ENCODE measurements around the gene ATG9B.

ATG9B gene, protein sequence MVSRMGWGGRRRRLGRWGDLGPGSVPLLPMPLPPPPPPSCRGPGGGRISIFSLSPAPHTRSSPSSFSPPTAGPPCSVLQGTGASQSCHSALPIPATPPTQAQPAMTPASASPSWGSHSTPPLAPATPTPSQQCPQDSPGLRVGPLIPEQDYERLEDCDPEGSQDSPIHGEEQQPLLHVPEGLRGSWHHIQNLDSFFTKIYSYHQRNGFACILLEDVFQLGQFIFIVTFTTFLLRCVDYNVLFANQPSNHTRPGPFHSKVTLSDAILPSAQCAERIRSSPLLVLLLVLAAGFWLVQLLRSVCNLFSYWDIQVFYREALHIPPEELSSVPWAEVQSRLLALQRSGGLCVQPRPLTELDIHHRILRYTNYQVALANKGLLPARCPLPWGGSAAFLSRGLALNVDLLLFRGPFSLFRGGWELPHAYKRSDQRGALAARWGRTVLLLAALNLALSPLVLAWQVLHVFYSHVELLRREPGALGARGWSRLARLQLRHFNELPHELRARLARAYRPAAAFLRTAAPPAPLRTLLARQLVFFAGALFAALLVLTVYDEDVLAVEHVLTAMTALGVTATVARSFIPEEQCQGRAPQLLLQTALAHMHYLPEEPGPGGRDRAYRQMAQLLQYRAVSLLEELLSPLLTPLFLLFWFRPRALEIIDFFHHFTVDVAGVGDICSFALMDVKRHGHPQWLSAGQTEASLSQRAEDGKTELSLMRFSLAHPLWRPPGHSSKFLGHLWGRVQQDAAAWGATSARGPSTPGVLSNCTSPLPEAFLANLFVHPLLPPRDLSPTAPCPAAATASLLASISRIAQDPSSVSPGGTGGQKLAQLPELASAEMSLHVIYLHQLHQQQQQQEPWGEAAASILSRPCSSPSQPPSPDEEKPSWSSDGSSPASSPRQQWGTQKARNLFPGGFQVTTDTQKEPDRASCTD

DNA sequence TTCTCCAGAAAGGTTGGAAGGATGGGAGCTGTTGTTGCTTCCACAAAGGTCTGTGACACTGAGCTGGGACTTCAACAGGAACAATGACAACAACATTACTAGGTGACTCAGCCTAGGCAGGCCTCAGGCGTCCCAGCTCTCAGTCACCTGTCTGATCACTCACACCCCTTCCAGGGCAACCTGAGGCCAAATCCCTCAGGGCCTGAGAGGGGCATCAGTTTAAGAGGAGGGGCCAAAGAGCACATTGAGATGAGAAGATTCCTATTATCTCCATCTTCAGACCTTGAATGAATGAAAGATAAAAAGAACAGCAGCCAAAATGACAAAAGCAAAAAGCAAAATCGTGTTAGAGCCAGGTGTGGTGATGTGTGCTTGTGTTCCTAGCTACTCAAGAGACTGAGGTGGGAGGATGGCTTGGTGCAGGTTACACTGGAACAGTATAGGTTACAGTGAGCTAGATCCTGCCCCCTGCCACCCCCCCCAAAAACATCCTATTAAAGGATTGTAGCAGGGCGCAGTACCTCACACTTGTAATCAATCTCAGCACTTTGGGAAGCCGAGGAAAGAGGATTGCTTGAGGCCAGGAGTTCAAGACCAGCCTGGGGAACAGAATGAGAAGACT lies at the start of gene ATG9B:
TSS of gene ATG9B (minus strand) at position 60 of the 622 bp plus-strand sequence. CDS start 71 bp downstream, outside the sequence.
- no peak for DNase-seq

DNA sequence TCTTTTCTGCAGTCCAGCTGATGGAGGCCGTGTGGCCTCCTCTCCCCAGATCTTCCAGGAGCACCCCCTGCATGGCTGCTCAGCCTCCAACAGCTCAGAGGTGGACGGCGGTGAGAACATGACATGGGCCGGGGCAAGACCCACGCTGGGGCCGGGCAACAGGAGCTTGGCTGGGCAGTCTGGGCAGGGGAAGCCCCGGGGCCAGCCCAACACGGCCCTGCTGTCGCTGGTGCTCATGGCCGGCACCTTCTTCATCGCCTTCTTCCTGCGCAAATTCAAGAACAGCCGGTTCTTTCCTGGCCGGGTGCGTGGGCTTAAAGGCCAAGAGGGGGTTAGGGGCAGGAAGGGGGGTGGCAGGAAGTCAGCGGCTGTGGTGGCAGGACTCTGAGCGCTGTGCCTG lies 49.7 kb upstream of the ATG9B start:
- no peak for DNase-seq

DNA sequence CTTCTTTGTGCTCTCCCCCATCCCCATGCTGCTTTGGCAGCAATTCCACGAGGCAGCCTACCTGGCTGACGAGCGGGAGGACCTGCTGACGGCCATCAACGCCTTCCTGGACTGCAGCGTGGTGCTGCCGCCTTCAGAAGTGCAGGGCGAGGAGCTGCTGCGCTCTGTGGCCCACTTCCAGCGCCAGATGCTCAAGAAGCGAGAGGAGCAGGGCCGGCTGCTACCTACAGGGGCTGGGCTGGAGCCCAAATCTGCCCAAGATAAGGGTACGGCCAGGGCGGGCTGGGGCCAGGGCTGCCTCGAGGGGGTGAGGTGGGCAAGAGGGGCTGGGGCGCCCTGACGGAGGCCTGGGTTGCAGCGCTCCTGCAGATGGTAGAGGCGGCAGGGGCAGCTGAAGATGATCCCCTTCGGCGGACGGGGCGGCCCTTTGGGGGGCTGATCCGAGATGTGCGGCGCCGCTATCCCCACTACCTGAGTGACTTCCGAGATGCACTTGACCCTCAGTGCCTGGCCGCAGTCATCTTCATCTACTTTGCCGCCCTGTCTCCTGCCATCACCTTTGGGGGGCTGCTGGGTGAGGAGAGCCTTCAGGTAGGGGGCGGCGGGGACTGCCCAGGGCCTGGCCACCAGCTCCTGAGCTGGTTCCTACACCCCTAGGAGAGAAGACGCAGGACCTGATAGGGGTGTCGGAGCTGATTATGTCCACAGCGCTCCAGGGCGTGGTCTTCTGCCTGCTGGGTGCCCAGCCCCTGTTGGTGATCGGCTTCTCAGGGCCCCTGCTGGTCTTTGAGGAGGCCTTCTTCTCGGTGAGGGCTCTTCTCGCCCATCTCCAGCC lies 47.0 kb upstream of the ATG9B start:
- no peak for DNase-seq

DNA sequence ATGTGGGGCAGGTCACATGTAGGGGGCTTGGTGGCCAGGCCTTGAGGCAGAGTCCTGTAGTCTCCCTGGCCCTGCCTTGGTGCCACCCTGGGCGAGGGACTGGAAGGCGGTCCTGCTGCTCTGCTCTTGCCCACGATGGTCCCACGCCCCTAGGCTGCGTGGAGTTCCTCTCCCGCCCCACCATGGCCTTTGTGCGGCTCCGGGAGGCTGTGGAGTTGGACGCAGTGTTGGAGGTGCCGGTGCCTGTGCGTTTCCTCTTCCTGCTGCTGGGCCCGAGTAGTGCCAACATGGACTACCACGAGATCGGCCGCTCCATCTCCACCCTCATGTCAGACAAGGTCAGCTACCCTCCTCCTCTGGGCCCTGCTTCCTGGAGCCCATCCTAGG lies 46.3 kb upstream of the ATG9B start:
- DNase-seq: no peak

DNA sequence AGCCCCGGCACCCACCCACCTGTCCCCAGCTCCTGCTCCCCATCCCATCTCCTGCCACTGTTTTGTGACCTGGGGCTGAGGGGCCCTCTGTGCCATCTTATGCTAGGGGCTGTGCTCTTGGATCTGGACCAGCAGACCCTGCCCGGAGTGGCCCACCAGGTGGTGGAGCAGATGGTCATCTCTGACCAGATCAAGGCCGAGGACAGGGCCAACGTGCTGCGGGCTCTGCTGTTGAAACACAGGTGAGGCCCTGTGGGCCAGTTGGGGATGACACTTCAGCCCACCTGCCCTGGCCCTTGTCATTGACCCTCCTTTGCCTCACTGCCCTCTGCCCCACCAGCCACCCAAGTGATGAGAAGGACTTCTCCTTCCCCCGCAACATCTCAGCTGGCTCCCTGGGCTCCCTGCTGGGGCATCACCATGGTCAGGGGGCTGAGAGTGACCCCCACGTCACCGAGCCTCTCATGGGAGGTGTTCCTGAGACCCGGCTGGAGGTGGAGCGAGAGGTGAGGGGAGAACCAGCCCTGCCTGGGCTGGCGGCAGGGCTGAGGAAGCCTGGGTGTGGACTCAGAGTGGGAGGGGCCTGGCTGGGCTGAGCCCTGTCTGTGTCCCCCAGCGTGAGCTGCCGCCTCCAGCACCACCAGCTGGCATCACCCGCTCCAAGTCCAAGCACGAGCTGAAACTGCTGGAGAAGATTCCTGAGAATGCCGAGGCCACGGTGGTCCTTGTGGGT lies 45.7 kb upstream of the ATG9B start:
- no peak for DNase-seq

DNA sequence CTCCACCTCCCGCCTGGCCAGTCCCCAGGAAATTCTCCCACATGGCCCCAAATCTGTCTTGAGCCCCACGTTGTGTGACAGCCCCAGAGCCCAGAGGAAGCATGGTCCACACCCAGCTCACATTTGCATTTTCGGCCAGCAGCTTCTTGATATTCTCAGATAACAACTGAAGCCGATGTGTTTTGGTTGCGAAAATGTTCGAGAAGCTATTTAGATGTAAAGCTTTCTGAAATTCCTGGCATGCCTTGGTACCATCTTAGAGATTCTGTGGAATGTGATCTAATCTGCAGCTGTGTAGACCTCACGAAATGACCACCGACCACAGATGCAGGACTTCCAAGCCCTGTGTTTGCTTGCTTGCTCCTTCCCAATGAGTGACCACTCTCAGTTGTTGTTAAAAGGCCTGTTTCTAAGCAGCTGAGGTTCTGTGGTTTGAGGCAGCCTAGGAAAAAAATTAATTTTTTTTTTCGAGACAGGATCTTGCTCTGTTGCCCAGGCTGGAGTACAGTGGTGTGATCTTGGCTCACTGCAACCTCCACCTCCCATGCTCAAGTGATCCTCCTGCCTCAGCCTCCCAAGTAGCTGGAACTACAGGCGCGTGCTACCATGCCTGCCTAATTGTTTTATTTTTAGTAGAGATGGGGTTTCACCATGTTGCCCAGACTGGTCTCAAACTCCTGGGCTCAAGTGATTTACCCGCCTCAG lies 43.9 kb upstream of the ATG9B start:
- no peak for DNase-seq

DNA sequence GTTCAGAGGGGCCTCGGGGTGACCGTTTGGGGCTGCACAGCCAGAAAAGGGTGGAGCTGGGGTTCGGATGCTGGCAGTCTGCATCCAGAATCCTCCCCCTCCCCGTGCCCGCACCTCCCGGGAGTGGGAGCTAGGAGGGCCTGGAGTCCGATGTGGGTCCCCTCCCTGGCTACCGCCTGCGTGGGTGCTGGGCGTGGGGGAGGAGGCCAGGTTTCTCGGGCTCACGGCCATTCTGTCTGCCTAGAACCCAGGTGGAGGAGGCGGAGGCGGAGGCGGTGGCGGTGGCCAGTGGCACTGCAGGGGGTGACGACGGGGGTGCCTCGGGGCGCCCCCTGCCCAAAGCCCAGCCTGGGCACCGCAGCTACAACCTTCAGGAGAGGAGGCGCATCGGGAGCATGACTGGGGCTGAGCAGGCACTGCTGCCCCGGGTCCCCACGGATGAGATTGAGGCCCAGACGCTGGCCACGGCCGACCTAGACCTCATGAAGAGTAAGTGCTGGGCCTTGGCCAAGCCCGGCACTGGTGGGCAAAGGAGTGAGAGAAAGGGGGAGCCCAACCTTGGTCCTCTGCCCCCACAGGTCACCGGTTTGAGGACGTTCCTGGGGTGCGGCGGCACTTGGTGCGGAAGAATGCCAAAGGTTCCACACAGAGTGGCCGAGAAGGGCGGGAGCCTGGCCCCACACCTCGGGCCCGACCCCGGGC lies 42.1 kb upstream of the ATG9B start:
- DNase-seq: no peak

DNA sequence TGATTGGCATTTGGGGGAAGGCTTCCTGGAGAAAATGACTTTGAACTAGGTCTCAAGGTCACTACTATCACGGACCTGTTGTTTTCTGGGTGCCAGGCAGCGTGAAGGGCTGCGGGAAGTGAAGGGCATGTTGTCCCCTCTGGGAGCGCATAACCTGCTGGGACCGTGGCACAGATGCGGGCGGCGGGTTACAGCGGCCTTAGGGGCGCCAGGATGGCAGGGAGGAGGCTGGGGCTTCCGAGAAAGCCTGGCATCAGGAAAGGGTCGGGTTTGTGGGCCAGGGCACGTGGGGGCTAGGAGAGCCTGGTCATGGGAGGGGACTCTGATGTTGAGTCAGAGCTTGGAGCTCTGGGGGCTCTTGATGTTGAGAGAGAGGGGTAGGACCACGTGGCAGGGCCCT lies 41.2 kb upstream of the ATG9B start:
- no peak for DNase-seq

DNA sequence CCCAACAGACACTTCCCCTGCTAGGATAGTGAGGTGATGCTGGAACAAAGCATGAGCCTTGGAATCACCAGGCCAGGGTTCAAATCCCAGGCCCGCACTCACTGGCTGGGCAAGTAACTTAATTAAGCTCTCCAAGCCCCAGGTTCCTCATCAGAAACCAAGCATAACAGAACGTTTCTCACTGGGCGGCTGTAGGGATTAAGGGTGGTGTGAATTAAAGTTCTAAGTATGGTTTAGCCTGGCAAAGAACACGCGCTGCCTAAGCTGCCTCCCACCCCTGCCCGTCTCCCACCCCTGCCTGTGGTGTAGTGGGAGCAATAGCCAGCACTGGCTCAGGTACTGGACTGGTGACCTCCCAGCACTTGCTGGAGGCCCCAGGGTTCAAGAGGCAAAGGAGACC lies 40.7 kb upstream of the ATG9B start:
- DNase-seq: no peak

DNA sequence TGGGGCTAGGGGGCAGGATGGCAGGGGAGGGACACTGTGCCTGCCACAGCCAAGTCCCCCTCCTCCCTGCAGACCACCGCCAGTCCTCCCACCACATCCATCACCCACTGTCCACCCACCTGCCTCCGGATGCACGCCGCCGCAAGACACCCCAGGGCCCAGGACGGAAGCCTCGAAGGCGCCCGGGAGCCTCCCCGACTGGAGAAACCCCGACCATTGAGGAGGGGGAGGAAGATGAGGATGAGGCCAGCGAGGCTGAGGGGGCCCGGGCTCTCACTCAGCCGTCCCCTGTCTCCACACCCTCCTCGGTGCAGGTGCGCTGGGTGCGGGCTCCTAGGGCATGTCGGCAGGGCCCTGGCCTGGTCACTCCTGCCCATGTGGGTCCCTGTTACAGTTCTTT lies 40.2 kb upstream of the ATG9B start:
- no peak for DNase-seq

DNA sequence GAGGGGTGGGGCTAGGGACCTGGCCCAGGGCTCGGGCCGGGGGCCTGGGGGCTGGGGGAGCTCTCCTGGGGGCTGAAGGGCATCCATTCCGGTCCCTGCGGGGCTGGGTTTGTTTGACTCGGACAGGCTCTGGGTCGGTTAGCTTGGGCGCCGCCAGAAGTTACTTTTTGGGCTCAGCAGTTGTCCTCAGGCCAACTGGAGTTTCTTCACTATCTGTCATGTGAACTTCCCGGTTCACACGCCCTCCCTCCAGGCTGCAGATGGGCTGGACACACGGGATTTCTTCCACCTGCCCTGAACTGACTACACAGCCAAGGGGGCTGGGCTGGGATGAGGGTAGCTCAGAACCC lies 38.9 kb upstream of the ATG9B start:
- DNase-seq: no peak

DNA sequence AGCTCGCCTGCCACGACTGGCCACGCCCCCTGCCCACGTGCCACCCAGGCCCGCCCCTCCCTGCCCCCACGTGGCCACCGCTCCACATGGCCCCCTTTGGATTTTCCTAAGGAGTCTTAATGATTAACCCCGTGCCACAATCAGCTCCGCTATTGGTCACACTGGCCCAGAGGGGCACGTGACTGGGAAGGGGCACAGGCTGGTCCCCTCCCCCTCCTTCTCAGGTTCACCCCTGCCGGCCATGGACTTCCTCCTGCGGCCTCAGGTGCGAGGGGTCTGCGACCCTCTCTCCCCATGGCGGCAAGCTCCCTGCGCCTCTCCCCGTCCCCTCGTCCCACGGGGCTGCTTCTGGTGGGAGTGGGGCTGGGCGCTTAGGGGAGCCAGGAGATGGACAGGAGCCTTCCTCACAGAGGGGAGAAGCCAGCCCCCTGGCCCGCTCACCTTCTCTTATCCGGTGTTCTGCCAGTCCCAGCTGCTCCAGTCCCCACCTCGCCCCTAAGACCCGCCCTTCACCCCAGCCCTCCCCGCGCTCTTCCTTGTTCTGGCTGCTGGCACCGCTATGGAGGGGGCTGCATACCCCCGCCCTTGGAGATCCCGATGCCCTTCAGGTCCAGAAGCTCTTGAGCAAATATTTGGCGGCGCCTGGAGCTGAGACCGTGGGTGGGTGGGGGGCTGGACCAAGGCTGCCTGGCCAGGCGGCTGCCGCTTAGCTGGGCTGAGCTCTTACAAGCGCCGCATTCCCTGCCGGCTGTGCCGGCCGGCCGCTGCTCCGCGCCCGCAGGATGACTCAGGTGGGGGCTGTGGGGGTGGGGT lies 38.3 kb upstream of the ATG9B start:
- DNase-seq: no peak

DNA sequence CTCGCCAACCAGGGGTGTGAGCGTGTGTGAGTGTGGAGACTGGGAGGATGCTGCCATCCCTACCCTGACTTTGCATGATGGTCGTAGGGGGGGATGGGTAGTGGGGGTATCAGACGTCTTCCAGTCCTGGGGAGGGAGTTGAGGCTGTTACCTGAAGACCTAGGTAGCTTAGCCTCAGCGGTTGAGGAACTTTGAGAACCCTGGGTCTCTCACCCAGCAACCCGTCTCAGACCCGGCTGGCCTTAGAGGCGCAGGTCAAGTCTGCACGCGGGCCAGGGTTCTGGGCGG lies 37.8 kb upstream of the ATG9B start:
- no peak for DNase-seq

DNA sequence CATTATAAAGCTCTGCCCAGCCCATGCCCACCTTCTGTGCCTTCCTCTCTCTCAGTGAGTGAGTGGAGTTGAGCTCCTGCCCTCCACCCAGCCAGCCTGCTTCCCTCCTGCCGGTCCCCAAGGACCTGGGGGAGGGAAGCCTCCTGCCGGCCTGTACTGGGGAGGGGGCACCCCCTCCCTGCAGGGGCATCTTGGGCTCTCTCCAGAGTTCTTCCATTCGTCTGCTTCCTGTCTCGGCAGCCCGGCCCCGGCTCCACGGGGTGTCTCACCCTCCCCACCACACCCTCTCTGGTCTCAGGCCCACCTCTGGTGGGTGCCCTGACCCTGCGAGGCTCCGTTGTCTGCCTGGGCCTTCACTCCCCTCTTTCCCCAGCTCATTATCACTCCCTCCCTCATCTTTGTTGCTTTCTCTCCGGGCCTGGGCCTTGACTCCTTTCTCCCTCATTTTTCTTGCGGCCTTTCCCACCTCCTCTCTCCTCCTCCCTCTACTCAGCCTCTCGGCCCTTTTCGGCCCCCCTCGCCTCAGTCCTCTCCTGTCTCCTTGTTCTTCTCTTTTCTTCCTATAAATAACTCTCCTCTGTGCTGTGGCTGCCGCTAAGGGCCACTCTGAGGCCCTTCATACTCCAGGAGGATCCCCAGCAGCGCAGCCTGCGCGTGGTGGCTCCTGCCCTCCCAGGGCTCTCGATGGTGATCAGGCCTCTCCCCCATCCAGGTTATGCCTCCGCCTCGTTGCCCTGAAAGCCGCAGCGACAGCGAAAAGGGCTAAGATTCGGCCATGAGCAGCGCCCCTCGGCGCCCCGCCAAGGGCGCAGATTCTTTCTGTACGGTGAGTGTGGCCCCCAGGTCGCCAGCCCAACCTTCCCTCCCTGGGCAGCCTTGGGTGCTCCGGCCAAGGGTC lies 37.2 kb upstream of the ATG9B start:
- no peak for DNase-seq

DNA sequence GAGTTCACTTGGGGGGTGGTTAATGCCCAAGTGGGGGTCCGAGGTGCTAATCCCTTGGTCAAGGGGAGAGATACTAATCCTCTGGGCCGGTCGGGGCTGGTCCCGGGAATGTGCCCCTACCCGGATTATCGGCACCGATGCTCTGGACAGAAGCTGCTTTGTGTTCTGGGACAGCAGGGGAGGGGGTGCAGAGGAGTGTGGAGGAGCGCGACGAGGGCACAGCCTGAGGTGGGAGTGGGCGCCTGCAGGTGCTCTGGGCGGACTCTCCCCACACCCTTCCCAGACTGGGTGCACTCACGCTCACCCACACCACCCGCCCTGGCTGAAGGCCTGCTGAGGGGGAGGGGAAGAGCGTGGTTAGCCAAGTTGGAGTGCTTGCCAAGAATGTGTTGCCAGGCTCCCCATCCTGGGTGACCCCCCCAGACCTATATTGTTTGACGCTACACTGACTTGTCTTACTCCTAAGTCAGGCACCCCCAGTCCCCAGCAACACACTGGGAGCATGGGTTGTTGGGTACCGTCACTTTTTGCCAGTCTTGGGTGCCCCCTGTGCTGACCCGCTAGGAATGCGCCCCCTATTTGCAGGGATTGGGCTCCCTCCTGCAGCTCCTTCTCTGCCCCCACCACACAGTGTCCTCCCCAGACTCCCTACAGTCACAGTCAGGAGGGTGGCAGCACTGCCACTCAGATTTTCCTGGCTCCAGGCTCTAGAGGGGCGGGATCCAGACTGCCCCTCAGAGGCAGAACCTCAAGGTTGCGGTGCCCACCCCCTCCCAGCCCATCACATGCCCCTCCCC lies 36.3 kb upstream of the ATG9B start:
- no peak for DNase-seq

DNA sequence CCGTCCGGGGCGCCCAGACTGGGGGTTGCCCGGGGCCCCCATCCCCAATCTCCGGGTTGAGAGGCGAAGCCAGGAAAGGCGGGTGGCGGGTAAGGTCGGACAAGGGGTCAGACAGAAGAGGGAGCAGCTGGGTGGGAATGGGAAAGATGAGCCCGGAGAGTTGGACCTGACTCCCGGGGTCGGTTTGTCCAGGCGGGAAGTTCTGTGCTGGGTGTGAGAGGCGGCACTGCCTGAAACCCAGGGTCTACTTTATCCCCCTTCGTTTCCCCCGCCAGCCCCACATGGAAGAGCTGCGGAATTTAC lies 35.8 kb upstream of the ATG9B start:
- DNase-seq: no peak

DNA sequence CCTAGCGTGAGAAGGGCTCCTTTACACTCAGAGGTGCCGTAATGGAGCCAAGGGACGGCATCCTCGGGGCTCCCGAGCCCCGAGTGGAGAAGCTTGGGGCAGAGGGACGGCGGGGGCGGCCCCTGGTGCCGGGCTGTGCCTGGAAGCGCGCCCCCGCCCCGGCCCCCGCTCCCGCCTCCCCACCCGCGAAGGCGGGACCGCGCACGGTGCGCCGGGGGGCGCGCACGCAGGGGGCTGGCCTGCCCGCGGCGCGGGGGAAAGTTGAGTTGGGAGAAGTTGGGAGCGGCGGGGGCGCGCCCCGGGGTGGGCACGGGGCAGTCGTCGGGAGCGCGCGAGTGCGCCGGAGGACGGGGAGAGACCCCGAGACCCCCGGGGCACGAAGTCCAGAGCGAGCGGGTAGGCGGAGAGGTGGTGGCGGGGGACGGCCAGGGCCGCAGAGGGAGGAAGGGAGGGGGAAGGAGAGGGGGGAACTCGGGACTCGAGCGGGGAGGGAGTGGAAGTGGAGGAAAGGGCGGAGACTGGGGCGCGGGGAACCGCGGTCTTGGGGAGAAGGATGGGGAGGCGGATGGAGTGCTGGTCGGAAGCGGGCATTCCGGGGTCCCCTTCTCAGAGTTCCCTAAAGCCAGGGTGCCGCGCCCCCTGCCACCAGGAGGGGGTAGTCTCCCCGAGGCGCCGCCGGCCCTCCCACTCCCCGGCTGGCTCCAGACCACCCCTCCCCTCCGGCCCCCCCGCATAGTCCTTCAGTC lies 35.2 kb upstream of the ATG9B start, which contains the start of gene SLC4A2:
TSS of gene SLC4A2 (plus strand) at position 223 of the 746 bp plus-strand sequence. CDS start 2,399 bp downstream, outside the sequence.
- DNase-seq: peak; percentile 58

All from activated CD4-positive, alpha-beta T cell treated with anti-CD3 and anti-CD28 coated beads for 1 hour (primary cell).